ENCODE results near the gene SLC25A22. TPM values are rescaled to one million over a fixed set of nuclear protein-coding genes. Genes with fewer than 3 reads are reported as not detected.
A peak's percentile ranks its signal among the peaks of the same experiment; 100 is the strongest.

Gene SLC25A22
- total RNA-seq, 1 donor from 2014 or later: 11.0 TPM

- no peak for ATAC-seq
Observed at GRCh38 chr11:803467-803742, 5.3 kb upstream of the SLC25A22 start.

- ATAC-seq: no peak
Observed at GRCh38 chr11:802693-803466, 4.8 kb upstream of the SLC25A22 start.

- ATAC-seq: no peak
Observed at GRCh38 chr11:802018-802617, 4.0 kb upstream of the SLC25A22 start.

- no peak for ATAC-seq
Observed at GRCh38 chr11:801097-801780, 3.2 kb upstream of the SLC25A22 start.

- no peak for ATAC-seq
Observed at GRCh38 chr11:800473-800872, 2.4 kb upstream of the SLC25A22 start.

- ATAC-seq: no peak
Observed at GRCh38 chr11:799641-800316, 1.7 kb upstream of the SLC25A22 start.

- ATAC-seq: peak; percentile 30
Observed at GRCh38 chr11:797296-798092, 587 bp downstream of the SLC25A22 start.

- ATAC-seq: peak; percentile 1
Observed at GRCh38 chr11:796565-797295, 1.4 kb downstream of the SLC25A22 start.

GRCh38 chr11:795634-796564 lies 2.2 kb downstream of the SLC25A22 start:
- peak; percentile 21 for ATAC-seq

GRCh38 chr11:794766-795633 lies 3.1 kb downstream of the SLC25A22 start:
- ATAC-seq: no peak

GRCh38 chr11:794013-794765 lies 3.9 kb downstream of the SLC25A22 start:
- ATAC-seq: no peak

- no peak for ATAC-seq
Observed at GRCh38 chr11:793556-793955, 4.5 kb downstream of the SLC25A22 start.

- no peak for ATAC-seq
Observed at GRCh38 chr11:792873-793272, 5.2 kb downstream of the SLC25A22 start.

GRCh38 chr11:792535-792821 lies 5.6 kb downstream of the SLC25A22 start:
- ATAC-seq: no peak

- no peak for ATAC-seq
Observed at GRCh38 chr11:791658-792534, 6.2 kb downstream of the SLC25A22 start.

- no peak for ATAC-seq
Observed at GRCh38 chr11:790721-791564, 7.1 kb downstream of the SLC25A22 start.

- ATAC-seq: no peak
Observed at GRCh38 chr11:789943-790342, 8.1 kb downstream of the SLC25A22 start, which contains the start of gene CEND1. Gene CEND1 (minus strand): TSS chr11:790090. CDS start chr11:788576, 1,514 bp downstream.
